Gastroesophageal sphincter (tissue), 3 donors: ENCODE measurements around the gene HCRT.

ENCODE experiments used
- CTCF ChIP-seq, 4 experiments: fragments of 200-600 bp in 2 of 4; fragments of 450-650 bp in 2 of 4; sonication (generic) in 1 of 4; IDR thresholded peaks; one replicate each; pipeline ENCODE4 v1.5.1; 2017 to 2019; ENCODE audit warnings: antibody characterized with exemption in 4 of 4, mild to moderate bottlenecking in 2 of 4, moderate library complexity in 2 of 4
- EP300 ChIP-seq: sonication (generic); formaldehyde crosslinking; IDR thresholded peaks from one replicate; pipeline ENCODE4 v1.6.1; 2017; ENCODE audit warnings: antibody characterized with exemption, mild to moderate bottlenecking
- POLR2A ChIP-seq, 2 donors: fragments of 450-650 bp; IDR thresholded peaks; one replicate each; pipeline ENCODE4 v1.6.1; 2017; ENCODE audit warnings: antibody characterized with exemption in 2 of 2, mild to moderate bottlenecking in 2 of 2, moderate library complexity in 1 of 2
- POLR2AphosphoS5 ChIP-seq: sonication (generic); formaldehyde crosslinking; IDR thresholded peaks from one replicate; pipeline ENCODE4 v1.6.1; 2017; ENCODE audit warnings: antibody characterized with exemption

DNA sequence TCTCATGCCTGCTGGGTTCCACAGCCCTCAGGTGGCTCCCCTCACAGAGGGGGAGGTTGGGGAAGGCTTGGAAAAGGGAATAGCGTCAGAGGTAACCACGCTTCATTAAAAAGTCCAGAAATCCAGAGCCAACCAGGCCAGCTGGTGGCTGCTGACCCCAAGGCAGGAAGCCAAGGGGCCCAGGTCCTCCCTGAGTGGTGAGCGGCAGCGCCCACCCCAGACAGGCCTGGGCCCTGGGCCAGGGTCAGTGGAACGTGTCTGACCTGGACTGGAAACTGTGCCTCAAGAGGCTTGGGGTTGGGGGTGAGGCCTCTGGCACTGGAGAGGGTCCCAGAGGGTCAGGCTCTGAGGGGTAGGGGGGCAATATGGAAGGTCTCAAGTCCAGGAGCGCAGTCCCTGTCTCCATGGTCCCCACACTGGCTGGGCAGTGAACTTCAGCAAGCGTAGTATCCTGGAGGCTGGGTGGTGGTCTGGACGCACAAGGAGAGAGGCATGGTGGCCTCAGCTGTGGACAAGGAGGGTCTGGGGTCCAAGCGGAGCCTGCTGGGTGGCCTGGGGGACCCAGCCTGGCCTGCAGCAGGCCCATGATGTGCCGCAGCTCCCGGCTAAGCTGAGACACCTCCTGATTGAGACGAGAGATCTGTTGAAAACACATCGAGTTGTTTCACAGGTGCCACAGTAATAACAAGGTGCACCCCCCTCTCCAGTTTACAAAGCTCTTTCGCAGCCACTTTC, 25.3 kb downstream of the HCRT start:
- TF ChIP-seq CTCF (IDR thresholded peaks at IDR 0.05) (no peak), EP300 (no peak), POLR2A (IDR thresholded peaks at IDR 0.05) (no peak), POLR2AphosphoS5 (no peak)
